Dendritic cell treated with granulocyte-macrophage colony-stimulating factor and Interleukin-4, amounts not matched to agents 40 ng/mL and 50 ng/mL, for 4 days (primary cell): ENCODE data around the gene AGER.
A peak's percentile ranks its signal among the peaks of the same experiment; 100 is the strongest.

Experiments
- H3K27ac Mint-ChIP-seq: one replicate; pipeline ENCODE4 v1.8.0; 2022; ENCODE audit warnings: mild to moderate bottlenecking, mixed read lengths
- H3K27me3 Mint-ChIP-seq: one replicate; pipeline ENCODE4 v1.8.0; 2022; ENCODE audit warnings: mild to moderate bottlenecking, mixed read lengths
- H3K36me3 Mint-ChIP-seq: one replicate; pipeline ENCODE4 v1.8.0; 2022; ENCODE audit warnings: low read depth, mixed read lengths
- H3K4me1 Mint-ChIP-seq: one replicate; pipeline ENCODE4 v1.8.0; 2022; ENCODE audit warnings: low read depth, mixed read lengths
- H3K4me3 Mint-ChIP-seq: one replicate; pipeline ENCODE4 v1.8.0; 2022; ENCODE audit warnings: mild to moderate bottlenecking, moderate library complexity, mixed read lengths
- H3K9me3 Mint-ChIP-seq: one replicate; pipeline ENCODE4 v1.8.0; 2022; ENCODE audit warnings: mixed read lengths
- intact Hi-C: fragments of 100-400 bp; cut with micrococcal nuclease; formaldehyde crosslinking; loops from one replicate; pipeline ENCODE4 v1.15.0; 2022

Gene AGER

DNA sequence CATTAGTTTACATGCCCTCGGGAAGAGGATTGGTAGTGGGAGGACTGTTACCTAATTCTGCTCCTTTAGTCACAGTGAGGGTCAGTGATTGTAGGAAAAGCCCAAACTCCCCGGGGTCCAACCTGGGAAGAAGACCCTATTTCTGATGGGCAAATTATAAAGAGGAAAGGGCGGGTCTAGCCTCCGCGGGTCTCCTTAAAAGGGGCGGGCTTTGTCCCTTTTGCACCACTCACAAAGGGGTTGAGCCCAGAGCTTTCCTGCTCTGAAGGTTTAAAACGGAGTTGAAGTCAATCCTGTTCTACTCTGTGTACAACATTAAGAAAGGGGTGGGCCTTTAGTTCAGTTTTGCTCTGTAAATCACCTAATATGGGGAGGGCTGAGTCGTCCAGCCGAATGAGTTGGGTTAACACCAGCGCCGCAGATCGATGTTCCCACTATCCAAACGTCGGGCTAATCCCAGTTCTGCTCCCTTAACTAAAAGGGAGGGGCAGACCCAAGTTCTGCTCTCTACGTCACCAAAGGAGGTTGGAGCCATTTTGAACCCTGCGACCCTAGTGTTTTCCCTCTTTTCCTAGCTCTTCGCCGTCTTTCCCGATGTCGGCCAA is 6.8 kb downstream of the AGER start:
- H3K36me3 Mint-ChIP-seq, result peaks cover 51% of the 10 kb centered on the region
- peak overlapping the region; percentile 91 for H3K4me3 Mint-ChIP-seq
- no peaks in the 10 kb centered on the region for H3K27me3 Mint-ChIP-seq
- intact Hi-C loops, result loop anchor here (5.0 kb wide), 1 partner anchor 50 kb away; the partner anchor contains the start of gene ATF6B
- no peaks in the 10 kb centered on the region for H3K9me3 Mint-ChIP-seq
- H3K4me1 Mint-ChIP-seq, result peaks cover 82% of the 10 kb centered on the region
- peak overlapping the region; percentile 86 for H3K27ac Mint-ChIP-seq

DNA sequence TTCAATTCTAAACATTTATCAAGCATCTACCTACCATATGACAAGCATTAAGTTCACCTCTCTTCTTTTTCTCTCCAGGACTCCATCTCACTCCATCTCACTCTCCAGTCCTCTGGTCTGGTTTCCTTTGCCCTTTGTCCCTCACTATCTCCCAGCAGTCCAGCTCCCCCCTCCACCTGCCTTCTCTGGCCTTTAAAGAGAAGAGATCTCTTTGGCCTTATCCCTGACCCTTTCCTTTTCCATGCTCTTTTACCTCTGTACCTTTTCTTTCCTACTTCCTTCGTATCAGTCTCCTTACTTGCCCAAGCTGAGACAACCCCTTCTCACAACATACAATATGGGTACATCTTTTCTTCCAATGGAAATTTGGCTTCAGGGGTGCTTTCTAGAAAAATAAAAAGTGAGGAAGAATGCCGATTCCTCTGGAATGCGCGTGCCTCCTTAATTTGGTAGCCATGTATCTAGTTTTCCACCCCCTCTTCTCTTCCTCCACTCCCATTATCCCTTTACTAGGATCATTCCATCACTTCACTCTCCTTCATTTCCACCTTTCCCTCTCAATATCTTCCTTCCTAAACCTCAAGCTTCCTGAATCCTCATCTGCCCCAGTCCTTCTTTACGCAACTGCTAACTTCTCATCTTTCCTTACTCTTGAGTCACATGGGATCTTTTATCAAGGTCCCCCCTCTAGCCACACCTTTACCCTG is 7.4 kb downstream of the AGER start:
- intact Hi-C loops, result loop anchor here (5.0 kb wide), 1 partner anchor 49 kb away; the partner anchor contains the start of gene ATF6B
- Mint-ChIP-seq H3K27ac (peak overlapping the region; percentile 86), H3K36me3 (peaks cover 44% of the 10 kb centered on the region), H3K9me3 (no peaks in the 10 kb centered on the region), H3K4me1 (peaks cover 75% of the 10 kb centered on the region), H3K4me3 (peak overlapping the region; percentile 91), H3K27me3 (no peaks in the 10 kb centered on the region)

GRCh38 chr6:32175711-32176475 is 8.2 kb downstream of the AGER start, which contains the start of gene AGPAT1:
Gene AGPAT1, minus strand, starts transcription at chr6:32176084. Its CDS starts 4,588 bp downstream, at chr6:32171496.
- Mint-ChIP-seq H3K4me1 (peaks cover 68% of the 10 kb centered on the region), H3K9me3 (no peaks in the 10 kb centered on the region), H3K36me3 (peaks cover 44% of the 10 kb centered on the region), H3K27ac (peak within 1 kb of the TSS; percentile 86), H3K27me3 (no peaks in the 10 kb centered on the region), H3K4me3 (peak within 1 kb of the TSS; percentile 91)
- intact Hi-C loops, result loop anchor here (5.0 kb wide), 1 partner anchor 49 kb away; the partner anchor contains the start of gene ATF6B

DNA sequence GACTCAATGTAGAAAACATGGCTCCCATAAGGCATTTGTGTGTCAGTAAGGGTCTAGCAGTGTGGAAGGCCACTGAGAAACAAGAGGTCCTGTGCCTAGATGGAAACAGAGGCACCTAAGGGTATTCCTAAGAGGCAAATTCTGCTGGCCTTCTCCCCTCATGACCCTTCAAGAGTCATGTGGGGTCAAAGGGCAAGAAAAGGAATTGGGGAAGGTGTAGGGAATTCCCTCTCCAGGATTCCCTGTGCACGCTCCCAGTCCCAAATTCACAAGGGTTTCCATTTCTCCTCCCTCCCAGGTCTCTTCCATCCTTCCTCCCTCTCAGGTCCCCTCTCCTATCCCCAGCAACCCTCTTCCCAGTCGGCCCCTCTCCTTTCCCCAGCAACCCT is 8.7 kb downstream of the AGER start:
- peak overlapping the region; percentile 86 for H3K27ac Mint-ChIP-seq
- peak overlapping the region; percentile 91 for H3K4me3 Mint-ChIP-seq
- peaks cover 62% of the 10 kb centered on the region for H3K4me1 Mint-ChIP-seq
- no peaks in the 10 kb centered on the region for H3K9me3 Mint-ChIP-seq
- intact Hi-C loops, result loop anchor here (5.0 kb wide), 1 partner anchor 48 kb away; the partner anchor contains the start of gene ATF6B
- H3K27me3 Mint-ChIP-seq, result no peaks in the 10 kb centered on the region
- peaks cover 44% of the 10 kb centered on the region for H3K36me3 Mint-ChIP-seq

DNA sequence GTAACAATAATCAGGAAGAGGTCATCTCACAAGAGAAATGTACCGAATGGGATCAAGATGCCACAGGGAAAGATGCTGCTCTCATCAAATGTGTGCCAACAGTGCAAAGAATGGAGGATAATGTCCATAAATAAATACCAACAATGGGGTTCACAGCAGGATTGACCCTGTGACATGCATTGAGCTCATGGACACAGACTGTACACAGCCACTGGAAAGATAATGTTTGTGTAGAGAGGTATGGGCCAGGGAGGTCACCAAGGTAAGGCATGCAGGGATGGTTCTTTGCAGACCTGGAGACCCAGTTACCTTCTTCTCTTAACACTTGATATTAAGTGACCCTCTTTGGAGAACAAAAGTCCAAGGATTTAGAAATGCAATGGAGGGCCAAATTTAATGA is 9.6 kb downstream of the AGER start:
- Mint-ChIP-seq H3K27ac (no peak overlapping the region), H3K36me3 (peaks cover 44% of the 10 kb centered on the region), H3K9me3 (no peaks in the 10 kb centered on the region), H3K27me3 (no peaks in the 10 kb centered on the region), H3K4me3 (no peak overlapping the region), H3K4me1 (peaks cover 59% of the 10 kb centered on the region)
- intact Hi-C loops, result no loop called here

- intact Hi-C loops, result no loop called here
- Mint-ChIP-seq H3K36me3 (peaks cover 44% of the 10 kb centered on the region), H3K4me1 (peaks cover 47% of the 10 kb centered on the region), H3K27ac (peak overlapping the region; percentile 74), H3K27me3 (no peaks in the 10 kb centered on the region), H3K4me3 (no peak overlapping the region), H3K9me3 (no peaks in the 10 kb centered on the region)
Measured at GRCh38 chr6:32173051-32173727, 10.9 kb downstream of the AGER start.

- H3K4me1 Mint-ChIP-seq, result peaks cover 37% of the 10 kb centered on the region
- intact Hi-C loops, result no loop called here
- no peaks in the 10 kb centered on the region for H3K9me3 Mint-ChIP-seq
- no peak overlapping the region for H3K4me3 Mint-ChIP-seq
- H3K36me3 Mint-ChIP-seq, result peaks cover 61% of the 10 kb centered on the region
- H3K27me3 Mint-ChIP-seq, result no peaks in the 10 kb centered on the region
- H3K27ac Mint-ChIP-seq, result peak overlapping the region; percentile 14
Measured at GRCh38 chr6:32171234-32171633, 12.8 kb downstream of the AGER start.

GRCh38 chr6:32170294-32170693 is 13.8 kb downstream of the AGER start:
- H3K4me1 Mint-ChIP-seq, result peaks cover 32% of the 10 kb centered on the region
- H3K27me3 Mint-ChIP-seq, result no peaks in the 10 kb centered on the region

GRCh38 chr6:32168807-32169591 is 15.1 kb downstream of the AGER start:
- Mint-ChIP-seq H3K27me3 (no peaks in the 10 kb centered on the region), H3K4me3 (no peak overlapping the region), H3K36me3 (peaks cover 63% of the 10 kb centered on the region), H3K27ac (no peak overlapping the region), H3K9me3 (no peaks in the 10 kb centered on the region), H3K4me1 (peaks cover 21% of the 10 kb centered on the region)
- intact Hi-C loops, result no loop called here

More at GRCh38 chr6:32170294-32170693, 13.8 kb downstream of the AGER start:
- Mint-ChIP-seq H3K27ac (no peak overlapping the region), H3K36me3 (peaks cover 64% of the 10 kb centered on the region), H3K4me3 (no peak overlapping the region), H3K9me3 (no peaks in the 10 kb centered on the region)
- intact Hi-C loops, result no loop called here

- Mint-ChIP-seq H3K36me3 (peaks cover 63% of the 10 kb centered on the region), H3K9me3 (no peaks in the 10 kb centered on the region), H3K4me1 (peaks cover 15% of the 10 kb centered on the region), H3K27ac (no peak overlapping the region), H3K27me3 (no peaks in the 10 kb centered on the region), H3K4me3 (no peak overlapping the region)
- intact Hi-C loops, result no loop called here
Measured at GRCh38 chr6:32168350-32168749, 15.7 kb downstream of the AGER start.

DNA sequence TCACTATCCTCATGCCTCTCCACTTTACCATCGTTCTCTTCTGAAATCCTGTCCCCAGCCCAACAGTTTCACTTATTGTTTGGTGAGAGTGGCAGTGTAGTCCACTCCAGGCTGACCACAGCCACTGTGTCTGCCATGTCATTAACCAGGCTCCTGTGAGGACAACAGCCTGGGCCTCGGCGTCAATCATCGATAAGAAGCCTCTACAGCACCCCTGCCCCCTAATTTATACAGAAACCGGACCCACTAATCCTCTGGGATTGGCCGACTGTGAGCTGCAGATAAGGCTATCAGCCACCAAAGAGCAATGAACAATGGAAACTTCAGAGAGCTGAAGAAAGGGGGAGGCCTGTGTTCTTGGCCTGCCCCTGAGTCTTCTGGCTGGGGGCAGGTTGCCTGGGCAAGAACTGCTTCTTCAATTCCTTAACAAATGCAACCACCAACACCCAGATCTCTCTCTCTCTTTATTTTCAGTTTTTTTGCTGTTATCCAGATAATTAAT is 16.2 kb downstream of the AGER start:
- no peaks in the 10 kb centered on the region for H3K27me3 Mint-ChIP-seq
- H3K36me3 Mint-ChIP-seq, result peaks cover 63% of the 10 kb centered on the region
- H3K27ac Mint-ChIP-seq, result no peak overlapping the region
- H3K9me3 Mint-ChIP-seq, result no peaks in the 10 kb centered on the region
- no peak overlapping the region for H3K4me3 Mint-ChIP-seq
- intact Hi-C loops, result no loop called here
- H3K4me1 Mint-ChIP-seq, result peaks cover 9% of the 10 kb centered on the region

GRCh38 chr6:32167154-32167760 is 16.8 kb downstream of the AGER start:
- H3K9me3 Mint-ChIP-seq, result no peaks in the 10 kb centered on the region
- H3K36me3 Mint-ChIP-seq, result peaks cover 63% of the 10 kb centered on the region
- H3K27ac Mint-ChIP-seq, result no peak overlapping the region
- intact Hi-C loops, result no loop called here
- H3K4me3 Mint-ChIP-seq, result no peak overlapping the region
- H3K4me1 Mint-ChIP-seq, result peaks cover 6% of the 10 kb centered on the region
- no peaks in the 10 kb centered on the region for H3K27me3 Mint-ChIP-seq
